Endothelial cell of umbilical vein (primary cell): ENCODE data around the gene PLCD4. TPM values are rescaled to one million over a fixed set of nuclear protein-coding genes. Genes with fewer than 3 reads are reported as not detected.

Experiments used
- BruUV-seq: library from RNA; stranded (reverse); fragments of 400-500 nt; replicated peaks from 2 replicates; lab custom pipeline; 2021; lab: Mats Ljungman, UMichigan
- CTCF ChIA-PET: fragments of 300-600, 350-600 bp; sonication (Branson Sonifier 250); formaldehyde crosslinking; loops from one replicate; lab custom pipeline; 2021; ENCODE audit warnings: antibody characterized with exemption, inconsistent platforms; lab: Charles Lee
- POLR2A ChIA-PET: fragments of 300-600, 350-600 bp; sonication (Branson Sonifier 250); formaldehyde crosslinking; loops from one replicate; lab custom pipeline; 2021; ENCODE audit warnings: antibody characterized with exemption, inconsistent platforms; lab: Charles Lee
- DNase-seq: peaks from one replicate; pipeline ENCODE4 v3.0.0-alpha.2; 2011; ENCODE audit warnings: low read depth, low spot score
- FAIRE-seq: peaks from 2 replicates; lab custom pipeline; 2011; peaks lifted over from hg19 to GRCh38; lab: Jason Lieb, UNC
- H2AFZ ChIP-seq: 2 replicates; pipeline ENCODE4 v1.6.0; 2012; ENCODE audit warnings: low read depth, low read length, control low read depth, inconsistent platforms
- H3K27ac ChIP-seq: 2 replicates; pipeline ENCODE4 v1.5.1; 2011; ENCODE audit warnings: low read depth, mild to moderate bottlenecking, control low read depth, low read length, moderate library complexity; ENCODE audit not compliant: insufficient read depth
- H3K27me3 ChIP-seq, 2 experiments: 2 replicates each; pipeline versions ENCODE4 v1.6.0 to v1.6.1; 2011; ENCODE audit warnings: low read length in 2 of 2, mixed read lengths in 1 of 2; ENCODE audit not compliant: control insufficient read depth in 2 of 2, insufficient read depth in 2 of 2
- H3K36me3 ChIP-seq, 2 experiments: 2 replicates in 1 of 2; 3 replicates in 1 of 2; pipeline ENCODE4 v1.5.1; 2011; ENCODE audit warnings: low read length in 2 of 2, mild to moderate bottlenecking in 1 of 2, moderate library complexity in 1 of 2; ENCODE audit not compliant: control insufficient read depth in 2 of 2, insufficient read depth in 2 of 2; ENCODE audit errors: extremely low read depth in 1 of 2
- H3K4me1 ChIP-seq: 3 replicates; pipeline ENCODE4 v1.5.1; 2011; ENCODE audit warnings: mild to moderate bottlenecking, low read length; ENCODE audit not compliant: control insufficient read depth, insufficient read depth; ENCODE audit errors: extremely low read depth
- H3K4me2 ChIP-seq: 2 replicates; pipeline ENCODE4 v1.6.1; 2011; ENCODE audit warnings: low read length, control low read depth, mixed read lengths; ENCODE audit not compliant: insufficient read depth
- H3K4me3 ChIP-seq, 3 experiments: fragments of 200-600 bp in 1 of 3; sonication (generic), shearing (Covaris generic) in 1 of 3; replicated peaks in 1 of 3; 2 replicates each; pipeline ENCODE4 v1.5.1; 2011 to 2016; ENCODE audit warnings: control low read depth in 3 of 3, low read length in 3 of 3, mild to moderate bottlenecking in 2 of 3, inconsistent platforms in 1 of 3, low read depth in 1 of 3, moderate library complexity in 1 of 3; ENCODE audit not compliant: insufficient read depth in 1 of 3
- H3K79me2 ChIP-seq: 2 replicates; pipeline ENCODE4 v1.6.0; 2012; ENCODE audit warnings: low read length, inconsistent platforms; ENCODE audit not compliant: control insufficient read depth, insufficient read depth
- H3K9ac ChIP-seq: replicated peaks from 2 replicates; pipeline ENCODE3; 2011; ENCODE audit warnings: low read length, control low read depth; ENCODE audit not compliant: insufficient read depth; ENCODE audit errors: extremely low read depth
- H3K9me1 ChIP-seq: replicated peaks from 3 replicates; pipeline ENCODE4 v1.6.0; 2011; ENCODE audit warnings: mild to moderate bottlenecking, low read length; ENCODE audit not compliant: control insufficient read depth, insufficient read depth; ENCODE audit errors: extremely low read depth
- H3K9me3 ChIP-seq: replicated peaks from 2 replicates; pipeline ENCODE4 v1.5.1; 2012; ENCODE audit warnings: low read length, inconsistent platforms; ENCODE audit not compliant: control insufficient read depth, insufficient read depth
- H4K20me1 ChIP-seq: replicated peaks from 2 replicates; pipeline ENCODE3; 2011; ENCODE audit warnings: mild to moderate bottlenecking, low read length; ENCODE audit not compliant: control insufficient read depth, insufficient read depth; ENCODE audit errors: extremely low read depth
- EZH2 ChIP-seq: IDR thresholded peaks from 2 replicates; pipeline ENCODE4 v1.6.1; 2012; ENCODE audit warnings: borderline replicate concordance, low read depth, mild to moderate bottlenecking, moderate library complexity, low read length, inconsistent platforms; ENCODE audit not compliant: severe bottlenecking
- FOS ChIP-seq: IDR thresholded peaks from 2 replicates; pipeline ENCODE4 v1.6.1; 2011; ENCODE audit warnings: mild to moderate bottlenecking, low read length, moderate library complexity, borderline replicate concordance; ENCODE audit not compliant: insufficient read depth
- GATA2 ChIP-seq: IDR thresholded peaks from 2 replicates; pipeline ENCODE4 v1.7.0; 2011; ENCODE audit warnings: low read depth, mild to moderate bottlenecking, moderate library complexity, mixed read lengths, low read length; ENCODE audit not compliant: insufficient read length, insufficient read depth
- JUN ChIP-seq: IDR thresholded peaks from 2 replicates; pipeline ENCODE4 v1.6.1; 2011; ENCODE audit warnings: borderline replicate concordance, low read depth; ENCODE audit not compliant: insufficient read length, insufficient read depth
- MYC ChIP-seq: IDR thresholded peaks from one replicate; pipeline ENCODE4 v1.6.1; 2011; ENCODE audit warnings: mild to moderate bottlenecking, low read depth, low read length
- POLR2AphosphoS5 ChIP-seq: IDR thresholded peaks from 2 replicates; pipeline ENCODE4 v1.6.1; 2012; ENCODE audit warnings: low read depth, mild to moderate bottlenecking, control low read depth, low read length, moderate library complexity; ENCODE audit not compliant: insufficient read depth
- dilution Hi-C: fragments of 300-500 bp; cut with MboI; formaldehyde crosslinking; loops from one replicate; pipeline ENCODE4 v1.15.0; 2019; ENCODE audit warnings: low sequenced_read_pairs; ENCODE audit not compliant: extremely low pct_ligation_motif_present
- intact Hi-C: fragments of 100-400 bp; cut with micrococcal nuclease; formaldehyde crosslinking; loops from one replicate; pipeline ENCODE4 v1.10.0; 2022
- polyA plus RNA-seq, 4 experiments: library from polyadenylated mRNA; depleted of rRNA in 3 of 4; stranded (reverse) in 3 of 4; unstranded in 1 of 4; fragments of >200 nt; gene quantifications; 2 replicates each; pipeline versions ENCODE4 v1.2.1 to v1.2.3, GENCODE V29; 2011 to 2012; ENCODE audit warnings: missing spikeins in 1 of 4
- total RNA-seq: library from RNA; stranded (reverse); gene quantifications from 2 replicates; pipeline ENCODE4 v1.2.3, GENCODE V29; 2021

The PLCD4 gene
- total and polyA plus RNA-seq, 2 donors (not counting 3 experiments of a cell fraction or from before 2014, with no cell fraction given): 2.2 to 3.1 TPM

DNA sequence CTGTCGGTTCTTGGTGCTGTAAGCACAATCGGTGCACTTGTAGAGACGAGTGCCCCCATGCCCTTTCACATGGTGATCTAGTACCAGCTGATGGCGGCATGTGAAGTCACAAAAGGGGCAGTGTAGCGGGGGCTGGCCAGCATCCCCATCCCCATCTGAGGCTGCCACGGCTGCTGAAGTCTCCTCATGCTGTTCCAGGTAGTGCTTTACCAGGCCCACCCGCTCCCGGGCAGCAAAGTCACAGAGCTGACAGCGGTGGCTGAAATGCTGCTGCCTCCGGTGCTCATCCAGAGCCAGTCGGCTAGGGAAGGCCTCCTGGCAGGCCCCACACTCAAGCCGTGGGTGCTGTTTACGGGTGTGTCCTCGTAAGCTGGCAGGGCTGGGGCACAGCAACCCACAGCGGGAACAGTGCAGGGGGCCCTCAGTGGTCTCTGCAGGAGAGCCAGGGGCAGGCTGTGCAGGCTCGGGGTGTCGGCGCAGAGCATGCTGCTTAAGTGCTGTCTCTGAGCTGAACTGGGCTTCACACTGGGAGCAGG lies 34.5 kb downstream of the PLCD4 start:
- TF ChIP-seq FOS (no peak), MYC (no peak), POLR2AphosphoS5 (peak; percentile 15), GATA2 (no peak), JUN (no peak)
- Histone ChIP-seq H3K4me2 (no peak overlapping the region), H3K4me3 (no peak overlapping the region), H3K4me1 (peaks cover 6% of the 10 kb centered on the region), H3K27ac (no peak overlapping the region), H2AFZ (no peak overlapping the region), H3K79me2 (no peaks in the 10 kb centered on the region), H3K36me3 (peaks cover 30 to 58% of the 10 kb centered on the region in 2 experiments), H4K20me1 (no peaks in the 10 kb centered on the region), H3K27me3 (no peaks in the 10 kb centered on the region), H3K9me3 (no peaks in the 10 kb centered on the region), H3K9ac (no peak overlapping the region), H3K9me1 (no peaks in the 10 kb centered on the region)
- ChIA-PET POLR2A (no interaction called here), CTCF (no interaction called here)
- intact Hi-C loops (no loop called here), dilution Hi-C loops (no loop called here)
- BruUV-seq: no TSS peak
- DNase-seq (no peak), FAIRE-seq (no peak)

DNA sequence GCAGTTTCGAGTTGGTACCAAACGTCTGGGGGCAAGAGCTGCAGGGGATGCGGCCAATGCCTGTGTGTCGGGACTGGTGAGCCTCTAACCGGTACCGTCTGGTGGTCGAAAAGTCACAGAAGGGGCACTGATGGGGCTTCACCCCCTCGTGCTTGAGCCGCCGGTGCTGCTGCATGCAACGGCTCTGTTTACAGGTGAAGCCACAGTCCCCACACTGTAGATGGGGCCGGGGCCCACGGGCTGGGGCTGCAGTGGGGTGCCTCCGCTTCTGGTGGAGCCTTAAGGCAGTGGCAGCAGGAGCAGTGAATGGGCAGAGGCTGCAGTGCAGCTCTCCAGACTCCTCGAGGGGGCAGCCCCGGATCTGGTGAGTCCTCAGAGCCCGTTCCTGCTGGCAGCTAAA lies 35.1 kb downstream of the PLCD4 start:
- Histone ChIP-seq H3K4me3 (no peak overlapping the region), H3K9ac (no peak overlapping the region), H2AFZ (no peak overlapping the region), H3K27me3 (no peaks in the 10 kb centered on the region), H3K9me3 (no peaks in the 10 kb centered on the region), H3K4me1 (peaks cover 6% of the 10 kb centered on the region), H3K79me2 (peaks cover 4% of the 10 kb centered on the region), H3K9me1 (no peaks in the 10 kb centered on the region), H4K20me1 (no peaks in the 10 kb centered on the region), H3K36me3 (peaks cover 27 to 58% of the 10 kb centered on the region in 2 experiments), H3K27ac (no peak overlapping the region), H3K4me2 (no peak overlapping the region)
- DNase-seq (no peak), FAIRE-seq (no peak)
- dilution Hi-C loops: no loop called here
- BruUV-seq: no TSS peak
- intact Hi-C loops: no loop called here
- ChIA-PET POLR2A (no interaction called here), CTCF (no interaction called here)
- TF ChIP-seq EZH2: no peak
